GM06990 (cell line): ENCODE data around the gene NUP160.
"Not testable (repeated sequence)": the region's sequence is repeated elsewhere in the genome, so short reads cannot be mapped to it uniquely, and the experiment has no call there.

Experiments used
- DNase-seq: peaks from one replicate; pipeline ENCODE4 v3.0.0-alpha.2; 2011; ENCODE audit not compliant: insufficient read length; ENCODE audit errors: extremely low read depth
- H3K27me3 ChIP-seq: replicated peaks from 2 replicates; pipeline ENCODE4 v1.6.0; 2011; ENCODE audit warnings: low read length; ENCODE audit not compliant: control insufficient read depth, insufficient read depth
- H3K36me3 ChIP-seq: 2 replicates; pipeline ENCODE4 v1.5.1; 2011; ENCODE audit warnings: low read length; ENCODE audit not compliant: control insufficient read depth, insufficient read depth
- H3K4me3 ChIP-seq: replicated peaks from 2 replicates; pipeline ENCODE4 v1.5.1; 2011; ENCODE audit warnings: low read depth, mild to moderate bottlenecking, control low read depth, low read length
- CTCF ChIP-seq: IDR thresholded peaks from 2 replicates; pipeline ENCODE4 v1.5.1; 2011; ENCODE audit warnings: low read length, control low read depth, mild to moderate bottlenecking, inconsistent platforms; ENCODE audit not compliant: insufficient read depth, poor library complexity, severe bottlenecking

NUP160 gene

GRCh38 chr11:47756208-47756607 is 91.9 kb downstream of the NUP160 start:
- no peak for DNase-seq
- TF ChIP-seq CTCF, result no peak
- Histone ChIP-seq H3K27me3 (no peaks in the 10 kb centered on the region), H3K36me3 (peaks cover 28% of the 10 kb centered on the region), H3K4me3 (no peak overlapping the region)

- Histone ChIP-seq H3K4me3 (no peak overlapping the region), H3K27me3 (no peaks in the 10 kb centered on the region), H3K36me3 (peaks cover 18% of the 10 kb centered on the region)
- no peak for TF ChIP-seq CTCF
- no peak for DNase-seq
Observed at GRCh38 chr11:47750725-47751124, 97.4 kb downstream of the NUP160 start.

- not testable (repeated sequence) for H3K27me3 ChIP-seq, DNase-seq, H3K4me3 ChIP-seq
- H3K36me3 ChIP-seq, result peaks cover 24% of the 10 kb centered on the region
Observed at GRCh38 chr11:47742494-47742893, 105.7 kb downstream of the NUP160 start.

- DNase-seq, H3K27me3 ChIP-seq, H3K4me3 ChIP-seq: not testable (repeated sequence)
- peaks cover 12% of the 10 kb centered on the region for H3K36me3 ChIP-seq
Observed at GRCh38 chr11:47737817-47738216, 110.3 kb downstream of the NUP160 start.

GRCh38 chr11:47732271-47732670 is 115.9 kb downstream of the NUP160 start:
- no peak for DNase-seq
- peaks cover 19% of the 10 kb centered on the region for H3K36me3 ChIP-seq

GRCh38 chr11:47731475-47731874 is 116.7 kb downstream of the NUP160 start:
- peaks cover 19% of the 10 kb centered on the region for H3K36me3 ChIP-seq
- no peak overlapping the region for H3K4me3 ChIP-seq
- H3K27me3 ChIP-seq, result no peaks in the 10 kb centered on the region
- no peak for DNase-seq
- no peak for TF ChIP-seq CTCF

More at GRCh38 chr11:47732271-47732670, 115.9 kb downstream of the NUP160 start:
- TF ChIP-seq CTCF, result no peak
- no peaks in the 10 kb centered on the region for H3K27me3 ChIP-seq
- no peak overlapping the region for H3K4me3 ChIP-seq
